NK-92 (cell line): ENCODE results near the gene NUMB.
"Not testable (repeated sequence)": the region's sequence is repeated elsewhere in the genome, so short reads cannot be mapped to it uniquely, and the experiment has no call there.

Experiments
- DNase-seq: peaks from one replicate; lab custom pipeline; 2025; ENCODE audit not compliant: unreplicated experiment; lab: John Stamatoyannopoulos, UW

Gene NUMB

DNA sequence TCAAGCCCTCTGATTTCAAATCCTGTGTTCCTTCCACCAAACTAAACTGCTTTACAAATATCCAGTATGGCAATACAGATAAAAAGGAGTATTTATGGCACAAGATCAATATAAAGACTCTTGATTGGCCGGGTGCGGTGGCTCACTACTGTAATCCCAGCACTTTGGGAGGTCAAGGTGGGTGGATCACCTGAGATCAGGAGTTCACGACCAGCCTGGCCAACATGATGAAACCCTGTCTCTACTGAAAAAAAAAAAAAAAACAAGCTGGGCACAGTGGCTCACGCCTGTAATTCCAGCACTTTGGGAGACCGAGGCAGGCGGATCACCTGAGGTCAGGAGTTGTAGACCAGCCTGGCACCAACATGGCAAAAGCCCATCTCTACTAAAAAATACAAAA, 35.3 kb downstream of the NUMB start:
- DNase-seq = not testable (repeated sequence)

DNA sequence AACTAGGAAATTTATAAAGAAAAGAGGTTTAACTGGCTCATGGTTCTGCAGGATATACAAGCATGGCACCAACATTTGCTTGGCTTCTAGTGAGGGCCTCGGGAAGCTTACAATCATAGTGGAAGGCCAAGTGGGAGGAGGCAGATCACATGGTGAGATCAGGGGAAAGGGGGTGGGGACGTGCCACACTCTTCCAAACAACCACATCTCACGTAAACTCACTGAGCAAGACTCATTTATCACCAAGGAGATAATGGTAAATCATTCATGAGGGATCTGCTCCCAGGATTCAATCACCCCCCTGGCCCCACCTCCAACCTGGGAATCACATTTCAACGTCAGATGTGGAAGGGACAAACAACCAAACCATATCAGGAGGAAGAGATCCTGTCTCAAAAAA, 35.8 kb downstream of the NUMB start:
- no peak for DNase-seq

DNA sequence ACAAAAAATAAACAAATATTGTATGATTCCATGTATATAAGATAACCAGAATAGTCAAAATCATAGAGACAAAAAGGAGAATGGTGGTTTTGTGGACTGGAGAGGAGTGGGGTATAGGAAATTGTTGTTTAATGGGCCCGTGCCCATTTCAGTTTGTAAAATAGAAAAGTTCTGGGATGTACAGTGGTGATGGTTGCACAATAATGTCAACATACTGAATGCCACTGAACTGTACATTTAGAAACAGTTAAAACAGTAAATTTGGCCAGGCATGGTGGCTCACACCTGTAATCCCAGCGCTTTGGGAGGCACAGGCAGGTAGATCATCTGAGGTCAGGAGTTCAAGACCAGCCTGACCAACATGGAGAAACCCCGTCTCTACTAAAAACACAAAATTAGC, 40.1 kb downstream of the NUMB start:
- no peak for DNase-seq

DNA sequence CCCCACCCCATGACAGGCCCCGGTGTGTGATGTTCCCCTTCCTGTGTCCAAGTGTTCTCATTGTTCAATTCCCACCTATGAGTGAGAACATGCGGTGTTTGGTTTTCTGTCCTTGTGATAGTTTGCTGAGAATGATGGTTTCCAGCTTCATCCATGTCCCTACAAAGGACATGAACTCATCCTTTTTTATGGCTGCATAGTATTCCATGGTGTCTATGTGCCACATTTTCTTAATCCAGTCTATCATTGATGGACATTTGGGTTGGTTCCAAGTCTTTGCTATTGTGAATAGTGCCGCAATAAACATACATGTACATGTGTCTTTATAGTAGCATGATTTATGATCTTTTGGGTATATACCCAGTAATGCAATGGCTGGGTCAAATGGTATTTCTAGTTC, 52.1 kb downstream of the NUMB start:
- not testable (repeated sequence) for DNase-seq

DNA sequence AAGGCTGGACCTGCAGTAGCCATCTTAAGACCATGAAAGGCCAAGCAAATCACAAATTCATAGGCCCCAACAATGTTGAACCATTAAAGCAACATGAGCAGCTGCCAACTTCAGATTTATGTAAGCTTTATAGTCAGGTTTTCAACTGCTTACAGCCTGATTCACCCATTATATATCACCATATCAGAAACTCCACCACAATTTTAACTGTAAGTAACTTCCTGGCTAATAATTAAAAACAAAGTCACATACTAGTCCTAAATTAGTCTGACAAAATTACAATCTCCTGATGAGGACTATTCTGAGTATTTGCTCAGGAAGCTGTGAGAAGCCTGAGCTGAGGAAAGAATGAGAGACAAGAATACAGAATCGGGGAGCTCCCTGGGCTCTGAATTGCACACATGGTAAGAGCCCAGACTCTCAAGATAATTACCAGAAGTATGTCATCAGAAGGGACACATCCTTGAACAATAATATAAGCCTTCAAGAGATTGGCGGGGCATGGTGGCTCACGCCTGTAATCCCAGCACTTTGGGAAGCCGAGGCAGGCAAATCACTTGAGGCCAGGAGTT, 55.1 kb downstream of the NUMB start:
- DNase-seq = no peak

DNA sequence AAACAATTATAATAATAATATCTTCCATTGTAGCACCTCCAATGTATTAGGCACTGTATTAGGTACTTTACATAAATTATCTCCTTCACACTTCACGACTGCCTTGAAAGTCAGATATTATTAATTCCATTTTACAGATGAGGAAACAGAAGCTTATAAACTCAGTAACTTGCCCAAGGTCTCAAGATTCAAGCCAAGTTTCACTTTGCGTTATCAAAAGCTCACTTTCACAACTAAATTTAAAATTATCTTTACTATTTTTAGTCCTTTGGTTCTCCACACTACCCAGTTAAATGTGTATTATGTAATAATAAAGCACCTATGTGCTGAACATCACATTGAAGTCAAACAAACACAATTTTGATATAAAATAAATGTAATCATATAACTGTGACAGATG, 55.8 kb downstream of the NUMB start:
- no peak for DNase-seq

DNA sequence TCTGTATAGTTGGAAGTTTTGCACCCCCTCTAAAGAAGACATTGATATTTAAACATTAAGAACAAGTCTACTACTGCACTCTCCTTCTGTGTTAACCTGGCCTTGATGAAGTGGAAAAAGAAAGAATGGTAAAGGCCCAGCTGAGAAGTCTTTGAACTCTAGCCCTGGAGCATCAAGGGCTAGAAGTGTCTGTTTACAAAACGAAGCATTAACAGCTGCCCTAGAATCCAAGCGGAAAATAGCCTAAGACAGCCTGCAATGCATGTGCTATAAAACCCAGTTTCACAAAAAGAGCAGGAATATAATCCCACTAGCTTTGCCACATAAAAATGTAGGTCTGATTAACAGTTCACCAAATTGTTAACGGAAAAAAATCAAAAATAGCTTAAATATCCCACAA, 60.5 kb downstream of the NUMB start:
- no peak for DNase-seq

DNA sequence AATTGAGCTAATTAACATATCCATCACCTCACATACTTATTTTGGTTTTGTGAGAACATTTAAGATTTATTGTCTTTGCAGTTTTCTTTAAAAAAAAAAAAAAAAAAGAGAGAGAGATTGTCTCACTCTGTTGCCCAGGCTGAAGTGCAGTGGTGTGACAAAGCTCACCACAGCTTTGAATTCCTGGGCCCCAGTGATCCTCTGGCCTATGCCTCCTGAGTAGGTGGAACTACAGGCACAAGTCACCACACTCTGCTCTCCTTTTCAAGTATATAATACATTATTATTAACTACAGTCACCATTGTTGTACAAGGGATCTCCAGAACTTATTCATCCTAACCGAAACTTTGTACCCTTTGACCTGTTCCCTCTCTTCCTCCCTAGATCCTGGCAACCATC, 64.0 kb downstream of the NUMB start:
- DNase-seq = no peak

DNA sequence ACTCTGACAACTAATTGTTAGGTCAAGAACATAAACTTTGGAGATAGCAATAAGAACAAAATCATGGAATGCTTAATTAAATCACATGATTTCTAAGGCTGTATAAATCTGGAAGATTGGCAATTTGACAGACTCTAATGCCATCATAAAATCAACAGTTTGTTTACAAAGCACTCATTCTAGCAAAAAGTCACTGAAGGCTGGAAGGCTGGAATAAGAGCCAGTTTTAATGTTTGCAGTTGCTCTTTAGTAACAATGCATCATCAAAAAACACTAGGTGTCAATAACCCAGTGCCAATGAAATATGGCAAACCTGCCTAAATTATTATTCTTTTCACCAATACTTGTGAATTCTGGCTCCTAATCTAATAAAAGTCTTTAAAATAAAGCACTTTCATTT, 65.0 kb downstream of the NUMB start:
- DNase-seq = no peak

DNA sequence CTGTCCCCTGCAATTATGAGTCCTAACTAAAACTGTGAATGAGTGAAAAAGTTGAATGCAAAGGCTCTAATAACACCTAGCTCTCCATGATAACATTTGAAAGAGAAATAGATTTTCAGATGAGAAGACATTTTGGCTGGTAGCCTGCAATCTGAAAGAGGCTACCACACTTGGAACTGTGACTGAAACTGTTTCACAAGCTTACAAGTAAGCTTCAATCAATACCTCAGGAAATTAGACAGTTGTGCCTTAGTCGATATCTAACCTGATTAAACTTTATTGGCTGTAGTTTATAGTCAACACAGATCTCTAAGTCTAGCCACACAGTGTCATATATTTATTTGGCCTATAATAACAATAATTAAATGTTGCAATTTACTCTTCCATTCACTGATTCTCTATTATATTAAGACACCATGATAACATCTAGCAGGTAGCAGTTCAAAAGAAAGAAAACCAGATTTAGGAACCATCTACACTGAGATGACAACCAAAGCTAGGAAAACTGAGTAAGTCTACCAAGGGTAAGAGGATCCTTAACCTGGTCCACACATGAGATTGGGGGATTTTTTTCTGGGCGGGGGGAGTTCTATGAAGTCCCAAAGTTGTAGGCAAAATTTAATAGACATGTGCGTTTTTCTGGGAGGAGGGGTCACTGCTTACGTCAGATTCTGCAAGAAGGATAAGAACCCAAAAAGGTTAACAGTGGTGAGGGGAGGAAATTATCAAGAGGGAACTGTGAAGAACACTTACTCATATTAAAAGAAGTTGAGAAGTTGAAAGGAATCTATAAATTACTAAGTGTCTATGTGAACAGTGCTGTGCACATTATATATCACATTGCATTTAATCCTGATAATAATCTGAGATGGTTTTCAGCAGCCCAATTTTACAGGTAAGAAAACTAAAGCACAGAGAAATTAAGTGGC, 65.8 kb downstream of the NUMB start:
- no peak for DNase-seq

DNA sequence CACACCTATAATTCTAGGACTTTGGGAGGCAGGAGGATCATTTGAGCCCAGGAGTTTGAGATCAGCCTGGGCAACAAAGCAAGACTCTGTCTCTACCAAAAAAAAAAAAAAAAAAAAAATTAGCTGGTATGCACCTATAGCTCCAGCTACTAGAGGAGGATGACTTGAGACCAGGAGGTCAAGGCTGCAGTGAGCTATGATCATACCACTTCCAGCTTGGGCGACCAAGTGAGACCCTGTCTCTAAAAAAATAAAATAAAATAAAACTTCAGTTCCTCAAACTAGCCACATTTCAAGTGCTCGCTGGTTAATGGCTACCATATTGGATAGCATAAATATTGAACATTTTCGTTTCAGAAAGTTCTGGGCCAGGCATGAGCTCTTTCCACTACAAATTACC, 70.5 kb downstream of the NUMB start:
- DNase-seq = not testable (repeated sequence)

DNA sequence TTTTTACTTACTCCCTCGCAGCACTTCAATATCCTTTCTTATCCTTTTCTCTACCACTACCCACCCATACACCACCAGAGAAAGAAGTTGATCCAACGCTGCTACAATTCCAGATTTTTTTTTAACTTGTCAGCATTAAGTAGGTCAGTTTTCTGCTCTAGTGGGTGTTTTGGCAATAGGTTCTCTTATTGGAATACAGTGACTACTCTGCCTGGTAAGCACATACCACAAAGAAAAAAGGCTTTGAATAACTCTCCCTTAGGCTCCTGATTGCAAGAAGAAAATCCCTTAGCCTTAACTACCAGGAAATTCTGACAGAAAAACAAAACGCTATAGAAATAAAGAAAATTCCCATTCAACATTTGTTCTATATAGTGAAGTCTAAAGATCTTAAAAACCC, 72.0 kb downstream of the NUMB start:
- no peak for DNase-seq

DNA sequence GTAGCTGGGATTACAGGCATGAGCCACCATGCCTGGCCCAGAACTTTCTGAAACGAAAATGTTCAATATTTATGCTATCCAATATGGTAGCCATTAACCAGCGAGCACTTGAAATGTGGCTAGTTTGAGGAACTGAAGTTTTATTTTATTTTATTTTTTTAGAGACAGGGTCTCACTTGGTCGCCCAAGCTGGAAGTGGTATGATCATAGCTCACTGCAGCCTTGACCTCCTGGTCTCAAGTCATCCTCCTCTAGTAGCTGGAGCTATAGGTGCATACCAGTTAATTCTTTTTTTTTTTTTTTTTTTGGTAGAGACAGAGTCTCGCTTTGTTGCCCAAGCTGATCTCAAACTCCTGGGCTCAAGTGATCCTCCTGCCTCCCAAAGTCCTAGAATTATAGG, 73.3 kb downstream of the NUMB start:
- DNase-seq = not testable (repeated sequence)

DNA sequence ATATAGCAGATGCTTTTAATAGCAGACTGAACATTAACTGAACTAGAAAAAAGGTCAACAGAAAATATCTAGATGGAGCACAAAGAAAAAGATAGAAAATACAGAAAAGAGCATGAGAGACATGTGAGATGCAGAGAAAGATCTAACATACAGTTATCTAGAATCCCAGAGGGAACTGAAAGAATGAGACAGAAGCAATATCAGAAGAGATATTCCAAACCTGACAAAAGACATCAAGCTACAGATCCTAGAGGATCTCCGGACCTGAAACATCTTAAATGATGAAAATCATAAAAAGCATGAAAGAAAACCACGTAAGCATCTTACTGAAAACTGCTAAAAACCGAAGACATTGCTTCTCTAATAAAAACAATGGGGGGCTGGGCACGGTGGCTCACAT, 75.0 kb downstream of the NUMB start:
- no peak for DNase-seq

DNA sequence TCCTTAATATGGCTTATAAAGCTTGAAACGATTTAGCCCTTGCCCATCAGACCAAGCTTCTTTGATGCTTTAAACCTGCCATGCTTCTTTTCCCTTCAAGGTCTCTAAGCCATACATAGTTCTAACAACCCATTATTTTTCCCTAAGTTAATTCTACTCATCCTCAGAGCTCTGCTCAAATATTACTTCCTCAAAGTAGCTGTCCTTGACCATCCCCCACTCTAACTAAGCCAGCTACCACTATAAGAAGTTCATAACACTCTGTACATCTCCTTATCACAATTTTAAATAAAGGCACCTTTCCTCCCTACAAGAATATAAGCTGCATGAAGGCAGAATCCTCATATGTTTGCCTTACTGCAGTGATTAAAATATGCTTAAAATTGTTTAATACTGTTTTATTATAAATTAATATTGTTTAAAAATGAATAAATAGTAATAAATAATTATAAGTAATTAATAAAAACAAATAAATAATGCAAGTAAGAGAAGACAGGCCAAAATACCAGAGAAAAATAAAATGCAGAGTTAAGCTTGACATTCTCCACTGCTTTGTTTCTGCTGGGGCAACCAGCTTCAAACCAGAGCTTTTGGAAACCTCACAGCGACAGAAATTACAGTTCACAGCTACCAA, 76.8 kb downstream of the NUMB start:
- no peak for DNase-seq

DNA sequence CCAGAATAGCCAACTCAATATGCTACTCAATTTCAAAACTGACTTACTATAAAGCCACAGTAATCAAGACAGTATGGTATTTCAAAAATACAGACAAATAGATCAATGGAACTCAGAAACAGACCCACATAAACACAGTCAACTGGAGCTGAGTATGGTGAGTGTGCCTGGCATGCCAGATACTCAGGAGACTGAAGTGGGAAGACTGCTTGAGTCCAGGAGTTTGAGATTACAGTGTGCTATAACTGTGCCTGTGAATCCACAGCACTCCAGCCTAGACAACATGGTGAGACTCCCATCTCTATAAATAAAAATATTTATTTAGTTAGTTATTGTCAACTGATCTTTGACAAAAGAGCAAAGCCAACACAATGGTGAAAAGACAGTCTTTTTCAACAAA, 81.8 kb downstream of the NUMB start:
- no peak for DNase-seq

DNA sequence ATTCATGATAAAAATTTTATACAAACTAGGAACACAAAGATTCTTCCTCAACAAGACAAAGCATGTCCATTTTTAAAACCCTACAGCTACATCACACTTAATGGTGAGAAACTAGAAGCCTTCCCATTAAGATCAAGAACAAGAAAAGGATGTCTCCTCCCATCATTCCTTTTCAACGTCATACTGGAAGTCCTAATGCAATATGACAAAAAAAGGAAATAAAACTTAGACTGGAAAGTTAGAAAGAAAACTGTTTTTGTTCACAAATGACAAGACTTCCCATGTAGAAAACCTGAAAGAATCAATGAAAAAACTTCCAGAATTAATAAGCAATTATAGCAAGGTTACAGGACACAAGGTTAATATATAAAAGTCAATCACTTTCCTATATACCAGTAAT, 82.5 kb downstream of the NUMB start:
- no peak for DNase-seq

DNA sequence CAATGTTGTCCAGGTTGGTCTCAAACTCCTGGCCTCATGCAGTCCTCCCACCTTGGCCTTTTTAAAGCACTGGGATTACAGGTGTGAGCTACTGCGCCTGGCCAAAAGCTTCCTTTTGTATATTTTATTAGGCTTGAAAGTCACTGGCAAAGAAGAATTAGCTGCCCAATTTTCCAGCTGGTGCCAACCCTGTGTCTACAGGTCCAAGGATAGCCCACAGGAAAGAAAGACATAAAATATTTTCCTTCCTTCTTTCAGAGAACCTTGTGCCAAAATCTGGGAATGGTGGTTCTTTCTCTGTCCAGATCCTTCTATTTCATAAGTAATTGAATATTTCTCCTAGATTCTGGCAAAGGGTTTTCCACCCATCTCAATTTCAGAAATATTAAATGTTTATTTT, 84.1 kb downstream of the NUMB start:
- DNase-seq = no peak

DNA sequence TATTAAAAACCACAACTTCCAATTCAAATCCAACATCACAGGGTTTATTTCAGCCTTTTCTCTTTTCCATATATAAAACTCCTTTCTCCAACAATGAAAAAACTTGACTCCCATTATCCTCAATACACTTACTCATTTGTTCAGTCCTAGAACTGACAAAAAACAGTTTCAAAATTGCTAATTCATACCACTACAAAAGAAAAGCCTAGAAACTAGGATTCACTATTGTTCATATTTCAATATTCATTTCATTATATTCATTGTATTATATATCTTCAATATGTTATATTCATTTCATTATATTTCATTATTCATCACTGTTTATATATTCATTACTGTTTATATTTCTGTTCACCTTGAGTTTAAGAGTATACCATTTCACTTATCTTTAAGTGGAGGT, 85.8 kb downstream of the NUMB start:
- DNase-seq = no peak

DNA sequence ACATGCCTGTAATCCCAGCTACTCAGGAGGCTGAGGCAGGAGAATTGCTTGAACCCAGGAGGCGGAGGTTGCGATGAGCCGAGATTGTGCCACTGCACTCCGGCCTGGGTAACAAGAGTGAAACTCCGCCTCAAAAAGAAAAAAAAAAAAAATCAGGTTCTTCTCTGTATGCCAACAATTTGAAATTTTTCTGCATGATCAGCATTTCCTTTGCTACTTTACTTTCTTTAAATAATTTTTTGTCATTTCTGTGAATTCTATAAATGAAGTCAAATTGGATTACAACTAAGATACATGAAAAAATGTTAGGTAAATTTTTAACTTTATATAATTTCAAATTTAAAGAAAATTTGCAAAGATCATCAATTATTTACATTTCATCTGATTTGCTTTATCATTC, 87.8 kb downstream of the NUMB start:
- DNase-seq = no peak

DNA sequence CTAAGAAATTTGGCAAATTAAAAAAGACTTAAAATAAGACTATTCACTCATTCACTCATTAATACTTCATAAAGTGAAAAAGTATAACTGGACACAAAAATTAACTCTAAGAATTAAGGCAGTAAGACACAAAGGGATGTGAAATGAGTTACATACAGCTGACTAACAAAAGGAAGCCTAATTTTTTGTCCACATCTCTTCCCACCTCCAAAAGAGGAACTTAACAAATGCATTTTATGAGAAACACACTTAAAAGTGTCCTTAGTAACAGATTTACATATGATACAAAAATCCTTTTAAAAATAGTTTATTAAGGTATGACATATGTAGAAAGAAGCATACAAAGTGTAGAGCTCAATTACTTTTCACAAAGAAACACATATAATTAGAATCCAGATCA, 88.9 kb downstream of the NUMB start:
- DNase-seq = no peak

DNA sequence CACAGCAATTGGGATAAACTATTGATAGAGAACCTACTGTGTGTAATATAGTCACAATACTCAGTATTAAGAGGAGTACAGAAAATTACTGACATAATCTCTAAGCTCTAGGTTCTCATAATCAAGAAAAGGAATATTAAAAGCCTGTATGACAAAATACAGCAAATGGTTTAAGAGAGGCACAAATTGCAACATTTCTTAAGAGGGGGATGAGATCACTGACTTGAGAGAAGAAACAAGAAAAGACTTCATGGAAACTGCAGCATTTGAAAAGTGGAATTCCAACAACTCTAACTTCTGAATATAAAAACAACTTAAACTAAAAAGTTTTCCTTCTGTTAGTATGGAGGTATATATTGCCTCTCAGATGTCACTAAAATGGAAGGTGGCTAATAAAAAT, 89.7 kb downstream of the NUMB start:
- DNase-seq = no peak
